Gastroesophageal sphincter (tissue), 2 donors: ENCODE data around the gene MEOX1.

Experiments used
- EP300 ChIP-seq: sonication (generic); formaldehyde crosslinking; IDR thresholded peaks from one replicate; pipeline ENCODE4 v1.6.1; 2017; ENCODE audit warnings: antibody characterized with exemption, mild to moderate bottlenecking
- POLR2A ChIP-seq, 2 donors: fragments of 450-650 bp; IDR thresholded peaks; one replicate each; pipeline ENCODE4 v1.6.1; 2017; ENCODE audit warnings: antibody characterized with exemption in 2 of 2, mild to moderate bottlenecking in 2 of 2, moderate library complexity in 1 of 2
- POLR2AphosphoS5 ChIP-seq: sonication (generic); formaldehyde crosslinking; IDR thresholded peaks from one replicate; pipeline ENCODE4 v1.6.1; 2017; ENCODE audit warnings: antibody characterized with exemption

DNA sequence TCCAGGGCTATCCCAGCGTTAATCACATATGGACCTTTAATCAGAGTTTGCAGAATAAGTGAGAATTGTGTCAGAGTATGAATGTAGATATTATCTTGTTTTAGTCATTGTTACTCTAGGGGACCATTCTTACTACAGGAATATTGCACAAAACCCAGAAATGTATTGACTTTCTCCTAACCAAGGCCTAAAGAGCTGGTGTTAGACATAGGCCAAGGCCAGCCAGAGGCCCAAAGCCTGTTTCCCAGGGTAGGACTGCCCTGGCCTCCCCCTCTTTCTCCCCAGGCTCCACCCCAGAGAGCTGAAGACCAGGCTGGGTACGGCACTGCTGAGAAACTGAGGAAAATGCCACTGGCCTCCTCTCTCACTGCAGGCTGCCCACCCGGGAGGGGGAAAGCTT is 41.9 kb upstream of the MEOX1 start:
- TF ChIP-seq POLR2AphosphoS5 (no peak), EP300 (no peak), POLR2A (IDR thresholded peaks at IDR 0.05) (no peak)
